ENCODE results near the gene IBA57.

The IBA57 gene

GRCh38 chr1:228145463-228146416, 19.9 kb upstream of the IBA57 start:
- DNase-seq: no peak

- DNase-seq: no peak
Observed at GRCh38 chr1:228146417-228147150, 19.0 kb upstream of the IBA57 start.

- DNase-seq: no peak
Observed at GRCh38 chr1:228147151-228147693, 18.4 kb upstream of the IBA57 start.

- DNase-seq: no peak
Observed at GRCh38 chr1:228147768-228148167, 17.8 kb upstream of the IBA57 start.

GRCh38 chr1:228148196-228148861, 17.3 kb upstream of the IBA57 start:
- DNase-seq: no peak

- no peak for DNase-seq
Observed at GRCh38 chr1:228148935-228149405, 16.6 kb upstream of the IBA57 start.

GRCh38 chr1:228149406-228150119, 16.0 kb upstream of the IBA57 start, which contains the start of gene GJC2:
Gene GJC2 (plus strand): TSS chr1:228149930. CDS start chr1:228157759, 7,829 bp downstream.
- DNase-seq: no peak

- no peak for DNase-seq
Observed at GRCh38 chr1:228150120-228150460, 15.5 kb upstream of the IBA57 start.

- no peak for DNase-seq
Observed at GRCh38 chr1:228150461-228151179, 15.0 kb upstream of the IBA57 start.

- DNase-seq: no peak
Observed at GRCh38 chr1:228151180-228151925, 14.3 kb upstream of the IBA57 start.

- no peak for DNase-seq
Observed at GRCh38 chr1:228152097-228152917, 13.3 kb upstream of the IBA57 start.

GRCh38 chr1:228152918-228153258, 12.7 kb upstream of the IBA57 start:
- DNase-seq: no peak

- DNase-seq: no peak
Observed at GRCh38 chr1:228154021-228154669, 11.5 kb upstream of the IBA57 start.

- peak; percentile 24 to 60 for DNase-seq
Observed at GRCh38 chr1:228154670-228155571, 10.7 kb upstream of the IBA57 start.

- DNase-seq: no peak
Observed at GRCh38 chr1:228155596-228156514, 9.7 kb upstream of the IBA57 start.

- no peak for DNase-seq
Observed at GRCh38 chr1:228156515-228156881, 9.1 kb upstream of the IBA57 start.
